Activated CD4-positive, alpha-beta T cell treated with anti-CD3 and anti-CD28 coated beads for 24 hours (primary cell): ENCODE data around the gene LRBA.

Experiments
- DNase-seq, 2 donors: peaks; one replicate each; pipeline ENCODE4 v3.0.0-alpha.2; 2020; ENCODE audit warnings: low read depth in 2 of 2

The LRBA gene

GRCh38 chr4:150369434-150370380, 645.4 kb downstream of the LRBA start:
- no peak for DNase-seq

- DNase-seq, result no peak
These were observed 646.4 kb downstream of the LRBA start for GRCh38 chr4:150368667-150369066.

- DNase-seq, result no peak
These were observed 647.8 kb downstream of the LRBA start for GRCh38 chr4:150367326-150367725.

GRCh38 chr4:150366487-150366999, 648.5 kb downstream of the LRBA start:
- DNase-seq, result no peak

- DNase-seq, result no peak
These were observed 651.1 kb downstream of the LRBA start for GRCh38 chr4:150363721-150364688.

- DNase-seq, result no peak
These were observed 656.4 kb downstream of the LRBA start for GRCh38 chr4:150358691-150359090.

GRCh38 chr4:150357829-150358228, 657.3 kb downstream of the LRBA start:
- no peak for DNase-seq

- no peak for DNase-seq
These were observed 659.1 kb downstream of the LRBA start for GRCh38 chr4:150355858-150356455.

- no peak for DNase-seq
These were observed 659.7 kb downstream of the LRBA start for GRCh38 chr4:150355418-150355817.

- no peak for DNase-seq
These were observed 660.8 kb downstream of the LRBA start for GRCh38 chr4:150354214-150354796.

GRCh38 chr4:150348079-150348478, 667.0 kb downstream of the LRBA start:
- DNase-seq, result no peak

GRCh38 chr4:150345207-150345744, 669.8 kb downstream of the LRBA start:
- no peak for DNase-seq

GRCh38 chr4:150343796-150344195, 671.3 kb downstream of the LRBA start:
- no peak for DNase-seq

- DNase-seq, result no peak
These were observed 672.1 kb downstream of the LRBA start for GRCh38 chr4:150342945-150343344.

- no peak for DNase-seq
These were observed 677.4 kb downstream of the LRBA start for GRCh38 chr4:150337734-150338133.

GRCh38 chr4:150336676-150337412, 678.2 kb downstream of the LRBA start:
- no peak for DNase-seq

- no peak for DNase-seq
These were observed 682.1 kb downstream of the LRBA start for GRCh38 chr4:150332961-150333360.

- DNase-seq, result no peak
These were observed 683.0 kb downstream of the LRBA start for GRCh38 chr4:150332086-150332485.

- DNase-seq, result no peak
These were observed 685.7 kb downstream of the LRBA start for GRCh38 chr4:150329373-150329772.

- no peak for DNase-seq
These were observed 686.6 kb downstream of the LRBA start for GRCh38 chr4:150328496-150328895.
